ENCODE results near the gene UQCC2.
A peak's percentile ranks its signal among the peaks of the same experiment; 100 is the strongest.

UQCC2 gene

DNA sequence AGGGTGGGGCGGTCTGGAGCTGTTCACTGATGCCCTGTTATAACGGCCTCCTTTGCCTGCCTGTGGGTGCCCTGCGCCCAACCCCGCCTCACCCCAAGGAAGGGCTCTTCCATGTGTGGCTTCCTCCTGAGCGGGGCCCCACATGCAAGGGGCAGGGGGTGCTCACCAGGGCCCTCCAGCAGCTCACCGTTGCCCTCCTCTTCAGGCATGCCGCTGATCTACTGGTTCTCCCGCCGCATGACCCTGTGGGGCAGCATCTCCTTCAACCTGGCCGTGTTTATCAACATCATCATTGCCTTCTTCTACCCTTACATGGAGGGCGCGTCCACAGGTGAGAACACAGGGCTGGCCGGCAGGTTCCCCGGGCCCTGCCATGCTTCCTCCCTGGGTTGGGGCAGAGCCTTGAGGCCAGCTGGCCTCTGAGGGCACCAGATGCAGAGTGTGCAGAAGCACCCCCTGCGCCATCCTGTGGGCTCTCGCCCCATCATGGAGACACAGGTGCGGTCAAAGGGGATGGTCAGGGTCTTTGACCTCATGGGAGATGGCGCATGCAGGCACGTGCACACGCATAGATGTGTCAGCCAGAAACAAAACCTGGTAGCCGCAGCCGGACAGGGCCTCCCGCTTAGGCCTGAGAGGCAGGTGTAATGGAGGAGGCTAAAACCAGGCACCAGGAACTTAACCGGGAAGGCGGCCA is 22.9 kb downstream of the UQCC2 start:
- no peak for DNase-seq

- DNase-seq, result no peak
Observed at GRCh38 chr6:33688006-33688405, 23.5 kb downstream of the UQCC2 start.

DNA sequence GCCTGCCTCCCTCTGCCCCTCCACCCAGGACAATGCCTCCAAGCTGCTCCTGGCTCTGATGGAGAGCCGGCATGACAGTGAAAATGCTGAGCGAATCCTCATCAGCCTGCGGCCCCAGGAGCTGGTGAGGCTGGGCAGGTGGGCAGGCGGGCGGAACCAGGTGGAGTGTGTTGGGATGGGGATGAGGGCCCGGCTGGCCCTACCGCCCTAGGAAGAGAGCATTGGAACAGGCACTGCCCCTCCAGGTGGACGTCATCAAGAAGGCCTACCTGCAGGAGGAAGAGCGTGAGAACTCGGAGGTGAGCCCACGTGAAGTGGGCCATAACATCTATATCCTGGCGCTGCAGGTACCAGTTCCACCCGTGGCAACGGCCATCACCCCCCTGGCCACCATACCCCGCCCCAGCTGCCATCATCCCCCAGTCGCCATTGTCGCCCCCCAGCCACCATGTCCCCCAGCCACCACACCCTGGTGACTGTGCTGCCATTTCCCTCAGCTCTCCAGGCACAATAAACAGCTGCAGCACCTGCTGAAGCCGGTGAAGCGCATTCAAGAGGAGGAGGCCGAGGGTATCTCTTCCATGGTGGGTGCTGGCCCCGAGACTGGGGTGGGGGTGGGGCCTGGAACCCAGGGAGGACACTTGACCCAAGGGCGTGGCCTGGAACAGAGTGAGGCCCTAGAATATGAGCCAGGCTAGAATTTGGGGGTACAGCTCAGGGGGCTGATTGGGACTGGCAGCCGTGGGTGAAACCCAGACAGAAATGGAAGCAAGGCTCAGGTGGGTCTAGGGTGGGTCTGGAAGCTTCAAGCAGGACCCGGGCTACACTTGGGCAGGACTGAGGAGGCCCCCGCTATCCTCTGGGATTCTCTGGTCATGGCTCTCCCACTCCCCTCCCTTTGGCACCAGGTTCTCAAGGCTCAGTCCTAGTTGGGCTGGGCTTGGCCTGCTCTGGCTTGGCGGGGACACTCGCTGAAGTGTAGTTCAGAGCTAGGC is 24.2 kb downstream of the UQCC2 start:
- DNase-seq, result no peak

- DNase-seq, result no peak
Observed at GRCh38 chr6:33686225-33686924, 25.1 kb downstream of the UQCC2 start.

- no peak for DNase-seq
Observed at GRCh38 chr6:33685411-33686224, 25.9 kb downstream of the UQCC2 start.

DNA sequence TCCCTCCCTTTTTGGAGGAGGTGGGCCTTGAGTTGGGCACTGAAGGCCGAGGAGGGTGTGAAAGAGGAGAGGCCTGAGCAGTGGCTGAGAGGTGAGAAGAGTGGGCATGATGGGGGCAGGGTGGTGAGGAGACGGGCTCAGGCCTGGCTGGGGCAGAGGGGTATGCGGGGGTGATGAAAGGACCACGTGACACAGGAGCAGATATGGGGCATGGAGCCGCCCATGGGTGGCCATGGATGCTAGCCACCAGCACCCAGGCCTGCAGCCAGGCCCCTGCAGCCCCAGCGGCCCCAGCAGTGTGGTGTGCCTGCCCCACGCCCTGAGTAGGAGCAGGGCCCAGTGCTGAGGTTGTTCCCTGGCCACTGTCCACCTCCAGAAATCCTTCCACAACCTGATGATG is 26.5 kb downstream of the UQCC2 start:
- no peak for DNase-seq

DNA sequence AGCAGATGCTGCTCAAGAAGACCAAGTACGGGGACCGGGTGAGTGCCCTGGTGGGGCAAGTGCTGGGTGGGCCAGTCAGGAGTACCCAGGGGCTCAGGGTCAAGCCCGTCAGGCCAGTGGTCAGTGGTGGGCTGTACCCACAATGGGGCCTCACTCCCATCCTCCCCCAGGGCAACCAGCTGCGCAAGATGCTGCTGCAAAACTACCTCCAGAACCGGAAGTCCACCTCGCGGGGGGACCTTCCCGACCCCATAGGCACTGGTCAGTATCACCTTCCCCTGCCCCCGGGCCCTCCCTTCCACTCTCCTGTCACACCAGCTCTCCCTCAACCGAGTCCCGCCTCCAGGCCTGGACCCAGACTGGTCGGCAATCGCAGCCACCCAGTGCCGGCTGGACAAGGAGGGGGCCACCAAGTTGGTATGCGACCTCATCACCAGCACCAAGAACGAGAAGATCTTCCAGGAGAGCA is 27.0 kb downstream of the UQCC2 start:
- no peak for DNase-seq

DNA sequence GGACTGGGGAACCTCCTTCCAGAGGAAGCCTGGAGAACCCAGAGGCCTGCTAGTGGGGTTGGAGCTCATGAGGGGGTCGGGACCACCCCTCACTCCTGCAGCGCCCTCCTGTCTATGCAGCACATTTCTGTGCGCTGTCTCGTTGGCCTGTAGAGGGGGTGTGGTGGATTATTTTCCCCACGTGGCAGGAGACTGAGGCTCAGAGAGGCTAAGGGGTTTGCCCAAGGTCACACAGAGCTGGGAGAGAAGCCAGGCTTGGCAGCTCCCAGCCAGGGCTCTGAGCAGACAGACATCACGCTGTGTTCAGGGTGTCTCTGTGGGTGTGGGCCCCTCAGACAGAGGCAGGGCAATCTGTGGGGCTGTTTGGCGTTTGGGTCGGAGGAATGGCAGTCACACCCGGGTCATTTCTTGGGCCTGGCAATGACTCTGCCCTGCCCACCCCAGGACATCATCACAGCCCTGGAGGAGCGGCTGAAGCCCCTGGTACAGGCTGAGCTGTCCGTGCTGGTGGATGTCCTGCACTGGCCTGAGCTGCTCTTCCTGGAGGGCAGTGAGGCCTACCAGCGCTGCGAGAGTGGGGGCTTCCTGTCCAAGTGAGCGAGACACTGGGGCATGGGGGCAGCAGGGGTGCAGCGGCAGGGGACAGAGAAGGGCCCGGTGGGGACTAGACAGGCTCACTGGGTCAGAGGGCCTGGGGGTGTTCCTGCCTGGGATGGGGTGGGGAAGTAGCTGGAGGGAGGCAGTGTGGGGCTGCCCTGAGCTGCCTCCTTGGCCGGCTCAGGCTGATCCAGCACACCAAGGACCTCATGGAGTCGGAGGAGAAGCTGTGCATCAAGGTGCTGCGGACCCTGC is 27.7 kb downstream of the UQCC2 start:
- no peak for DNase-seq

DNA sequence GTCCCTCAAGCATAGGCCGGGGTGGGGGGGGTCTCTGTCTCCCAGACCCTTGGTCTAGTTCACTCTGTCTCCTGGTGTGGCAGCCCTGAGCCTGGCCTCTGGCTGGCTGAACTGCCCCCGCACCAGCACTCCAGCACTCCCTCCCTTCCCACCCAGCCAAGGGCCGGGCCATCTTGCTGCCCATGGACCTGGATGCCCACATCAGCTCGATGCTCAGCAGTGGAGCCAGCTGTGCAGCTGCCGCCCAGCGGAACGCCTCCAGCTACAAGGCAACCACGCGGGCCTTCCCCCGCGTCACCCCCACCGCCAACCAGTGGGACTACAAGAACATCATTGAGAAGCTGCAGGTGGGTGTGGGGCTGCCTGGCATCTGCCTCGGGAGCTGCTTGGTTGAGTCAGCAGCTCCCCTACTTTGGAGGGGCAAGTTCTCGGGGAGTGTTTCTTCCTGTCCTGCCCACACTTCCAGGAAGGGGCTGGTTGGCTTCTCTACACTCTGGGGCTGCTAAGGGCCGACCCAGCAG is 28.4 kb downstream of the UQCC2 start:
- no peak for DNase-seq

- no peak for DNase-seq
Observed at GRCh38 chr6:33682341-33682740, 29.2 kb downstream of the UQCC2 start.

- no peak for DNase-seq
Observed at GRCh38 chr6:33679761-33680160, 31.7 kb downstream of the UQCC2 start.

GRCh38 chr6:33678932-33679490 is 32.5 kb downstream of the UQCC2 start:
- no peak for DNase-seq

- no peak for DNase-seq
Observed at GRCh38 chr6:33678233-33678931, 33.1 kb downstream of the UQCC2 start.

- no peak for DNase-seq
Observed at GRCh38 chr6:33677689-33678088, 33.8 kb downstream of the UQCC2 start.

GRCh38 chr6:33677143-33677660 is 34.3 kb downstream of the UQCC2 start:
- DNase-seq, result no peak

GRCh38 chr6:33676416-33677142 is 34.9 kb downstream of the UQCC2 start:
- DNase-seq, result no peak

DNA sequence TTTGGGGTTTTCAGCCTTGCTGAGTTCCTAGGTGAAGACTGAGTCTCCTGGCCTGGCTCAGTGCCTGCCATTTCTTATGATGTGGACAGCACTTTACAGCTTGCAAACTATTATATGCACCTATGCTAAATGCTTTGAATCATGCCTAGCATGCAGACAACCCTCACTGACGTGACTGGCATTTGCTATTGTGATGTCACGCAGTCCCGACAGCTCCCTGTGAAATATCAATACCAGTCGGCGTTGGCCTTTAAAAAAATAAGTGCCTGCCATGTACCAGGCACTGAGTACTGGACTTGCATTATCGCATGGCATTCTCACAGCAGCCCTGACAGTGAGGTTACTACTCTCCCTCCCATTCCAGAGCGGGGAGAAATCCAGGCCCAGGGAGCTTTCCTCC is 35.5 kb downstream of the UQCC2 start:
- DNase-seq, result no peak

DNA sequence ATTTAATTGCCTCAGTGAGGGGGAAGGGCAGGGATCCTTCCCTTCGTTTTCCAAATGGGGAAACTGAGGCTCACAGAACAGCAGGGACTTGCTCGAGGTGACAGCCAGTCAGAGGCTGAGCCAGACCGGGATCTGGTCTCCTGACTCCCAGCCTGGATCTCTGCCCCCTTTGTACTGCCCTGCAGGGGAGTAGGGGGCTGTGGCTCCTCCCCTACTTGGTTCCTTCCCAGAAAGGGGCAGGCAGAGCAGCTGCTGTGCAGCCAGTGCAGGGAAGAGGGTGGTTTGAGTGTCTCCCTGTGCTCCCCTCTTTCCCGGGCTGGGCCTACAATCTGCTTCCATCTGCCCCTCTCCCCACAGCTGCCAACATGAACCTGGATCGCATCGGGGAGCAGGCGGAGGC is 37.6 kb downstream of the UQCC2 start:
- no peak for DNase-seq

GRCh38 chr6:33672808-33673207 is 38.7 kb downstream of the UQCC2 start:
- peak; percentile 53 for DNase-seq

Data from right hindlimb (tissue), 1 donor.